Coronary artery (tissue), 2 donors: ENCODE results near the gene PTH1R.
A peak's percentile ranks its signal among the peaks of the same experiment; 100 is the strongest.

Experiments used
- DNase-seq: peaks from one replicate; pipeline ENCODE4 v3.0.0-alpha.2; 2017; ENCODE audit warnings: low spot score
- H3K27ac ChIP-seq, 2 donors: fragments of 200-600 bp; sonication (generic); one replicate each; pipeline ENCODE4 v1.5.1; 2016 to 2019
- H3K4me3 ChIP-seq: fragments of 200-600 bp; sonication (generic); 2 replicates; pipeline ENCODE4 v1.5.1; 2016; ENCODE audit warnings: mild to moderate bottlenecking, moderate library complexity
- CTCF ChIP-seq: fragments of 200-600 bp; sonication (generic); IDR thresholded peaks from one replicate; pipeline ENCODE4 v1.5.1; 2019; ENCODE audit warnings: antibody characterized with exemption

PTH1R gene

GRCh38 chr3:46860810-46861604, 16.5 kb upstream of the PTH1R start:
- no peak for TF ChIP-seq CTCF
- Histone ChIP-seq H3K27ac (no peak overlapping the region), H3K4me3 (no peak overlapping the region)
- DNase-seq: no peak

DNA sequence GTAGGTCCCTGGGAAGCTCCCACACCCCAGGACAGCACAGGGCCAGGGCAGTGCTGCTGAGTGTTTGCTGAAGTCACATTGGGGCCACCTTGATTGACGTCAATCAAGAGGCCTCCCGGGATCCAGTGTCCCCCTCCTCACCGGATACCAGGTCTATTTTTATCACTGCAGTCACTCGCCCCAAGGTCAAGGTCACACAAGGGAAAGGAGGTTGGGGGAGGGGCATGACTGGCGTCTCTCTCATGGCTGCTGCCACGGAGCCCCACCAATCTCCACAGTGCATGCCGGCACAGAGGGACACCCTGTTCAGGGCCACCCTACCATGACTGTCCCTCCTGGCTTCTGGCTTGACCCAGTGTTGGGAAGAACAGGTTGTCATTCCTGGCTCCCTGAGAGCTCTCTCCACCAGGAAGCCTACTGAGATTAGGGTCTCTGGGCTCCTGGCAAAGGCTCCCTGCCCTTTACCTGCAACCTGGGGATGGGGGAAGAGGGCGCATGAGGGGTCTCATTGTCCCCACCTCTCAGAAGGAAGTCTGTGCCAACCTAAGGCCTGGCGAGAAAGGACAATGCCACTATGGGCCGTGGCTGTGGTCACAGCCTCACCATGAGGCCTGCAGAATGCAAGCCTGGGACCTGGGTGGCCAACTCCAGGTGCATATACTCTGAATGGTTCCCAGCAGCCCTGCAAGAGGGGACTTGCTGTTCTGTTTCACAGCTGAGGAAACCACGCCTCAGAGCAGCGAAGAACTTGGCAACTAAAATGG, 15.7 kb upstream of the PTH1R start:
- no peak overlapping the region for H3K4me3 ChIP-seq
- peak; percentile 52 for DNase-seq
- H3K27ac ChIP-seq: no peak overlapping the region
- no peak for TF ChIP-seq CTCF

GRCh38 chr3:46862369-46863025, 15.0 kb upstream of the PTH1R start:
- TF ChIP-seq CTCF: no peak
- no peak overlapping the region for H3K27ac ChIP-seq
- DNase-seq: peak; percentile 45
- no peak overlapping the region for H3K4me3 ChIP-seq

GRCh38 chr3:46863261-46863782, 14.2 kb upstream of the PTH1R start, which contains the start of gene MYL3:
MYL3 (minus strand) TSS chr3:46863444; CDS start chr3:46863390, 54 bp downstream.
- DNase-seq: peak; percentile 59
- H3K4me3 ChIP-seq: no peak within 1 kb of the TSS

GRCh38 chr3:46864061-46864881, 13.2 kb upstream of the PTH1R start:
- TF ChIP-seq CTCF: no peak
- Histone ChIP-seq H3K4me3 (no peak overlapping the region), H3K27ac (no peak overlapping the region)
- DNase-seq: peak; percentile 50

More at GRCh38 chr3:46863261-46863782, 14.2 kb upstream of the PTH1R start, which contains the start of gene MYL3:
- no peak for TF ChIP-seq CTCF
- H3K27ac ChIP-seq: no peak within 1 kb of the TSS

GRCh38 chr3:46865031-46865507, 12.5 kb upstream of the PTH1R start:
- Histone ChIP-seq H3K4me3 (no peak overlapping the region), H3K27ac (peak overlapping the region in 1 of 2 donors; percentile 28)
- no peak for DNase-seq
- no peak for TF ChIP-seq CTCF
